Muscle layer of duodenum (tissue), 2 donors: ENCODE measurements around the gene CCDC184.
A peak's percentile ranks its signal among the peaks of the same experiment; 100 is the strongest.
"Not testable (repeated sequence)": the region's sequence is repeated elsewhere in the genome, so short reads cannot be mapped to it uniquely, and the experiment has no call there.

Source experiments
- H3K27ac ChIP-seq: one replicate; pipeline ENCODE4 v1.7.0; 2013; ENCODE audit warnings: mild to moderate bottlenecking, low read length
- H3K27me3 ChIP-seq: one replicate; pipeline ENCODE4 v1.7.0; 2013; ENCODE audit warnings: low read depth, mild to moderate bottlenecking, control low read depth, low read length
- H3K36me3 ChIP-seq, 2 donors: one replicate each; pipeline ENCODE4 v1.7.0; 2013; ENCODE audit warnings: low read length in 2 of 2, control low read depth in 1 of 2, mild to moderate bottlenecking in 1 of 2; ENCODE audit not compliant: insufficient read depth in 2 of 2, control insufficient read depth in 1 of 2
- H3K4me1 ChIP-seq, 2 donors: one replicate each; pipeline ENCODE4 v1.7.0; 2013; ENCODE audit warnings: low read length in 2 of 2, mild to moderate bottlenecking in 2 of 2, control low read depth in 1 of 2, moderate library complexity in 1 of 2; ENCODE audit not compliant: insufficient read depth in 2 of 2, control insufficient read depth in 1 of 2
- H3K4me3 ChIP-seq, 2 donors: one replicate each; pipeline ENCODE4 v1.7.0; 2013; ENCODE audit warnings: low read length in 2 of 2, low read depth in 1 of 2, mild to moderate bottlenecking in 1 of 2
- H3K9me3 ChIP-seq, 2 donors: one replicate each; pipeline ENCODE4 v1.7.0; 2013; ENCODE audit warnings: low read length in 2 of 2, control low read depth in 1 of 2, mild to moderate bottlenecking in 1 of 2; ENCODE audit not compliant: control insufficient read depth in 1 of 2
- donor health status: healthy.

Gene CCDC184

DNA sequence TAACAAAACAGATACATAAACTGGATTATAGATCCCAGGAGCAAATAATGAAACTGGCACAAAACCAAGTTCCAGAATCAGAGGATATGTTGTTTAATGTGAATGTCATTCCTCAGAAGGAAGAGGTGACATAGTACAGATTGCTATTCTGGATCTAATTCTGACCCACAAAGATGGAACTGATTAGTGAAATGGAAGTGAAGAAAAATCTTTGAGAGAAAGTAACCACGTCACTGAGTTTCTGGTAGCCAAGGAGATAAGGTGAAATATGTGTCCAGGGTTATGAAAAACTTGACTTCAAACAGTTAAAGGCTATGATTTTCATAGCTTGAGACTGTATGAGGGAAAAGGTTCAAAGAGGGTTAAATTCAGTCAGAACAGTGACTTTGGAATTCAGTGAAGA lies 11.4 kb downstream of the CCDC184 start:
- Histone ChIP-seq H3K27ac (no peak overlapping the region), H3K4me1 (no peaks in the 10 kb centered on the region), H3K27me3 (no peaks in the 10 kb centered on the region), H3K4me3 (no peak overlapping the region), H3K36me3 (no peaks in the 10 kb centered on the region), H3K9me3 (no peaks in the 10 kb centered on the region)

DNA sequence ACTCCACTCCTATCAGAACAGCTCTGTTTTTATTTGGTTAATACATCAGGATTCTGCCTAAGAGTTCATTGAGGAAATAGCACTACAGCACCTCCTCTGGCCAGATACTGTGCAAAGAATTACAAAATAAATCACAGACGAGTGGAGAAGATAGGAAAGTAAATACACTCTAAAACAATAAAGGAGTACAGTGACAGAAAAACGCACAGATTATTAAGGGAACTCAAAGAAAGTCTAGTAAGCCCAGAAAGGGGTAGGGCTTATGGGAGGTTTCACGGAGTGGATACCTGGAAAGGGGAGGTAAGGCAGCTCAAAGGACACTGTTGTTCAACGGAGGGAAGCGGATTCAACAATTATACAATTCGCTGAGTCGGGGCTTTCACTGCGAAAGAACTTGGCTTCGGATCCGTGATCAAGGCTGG lies 14.1 kb downstream of the CCDC184 start:
- Histone ChIP-seq H3K27ac (peak overlapping the region; percentile 98), H3K27me3 (no peaks in the 10 kb centered on the region), H3K4me3 (peak overlapping the region; percentile 77 to 96), H3K9me3 (peaks cover 0 to 3% of the 10 kb centered on the region in 2 donors), H3K4me1 (no peaks in the 10 kb centered on the region), H3K36me3 (no peaks in the 10 kb centered on the region)

DNA sequence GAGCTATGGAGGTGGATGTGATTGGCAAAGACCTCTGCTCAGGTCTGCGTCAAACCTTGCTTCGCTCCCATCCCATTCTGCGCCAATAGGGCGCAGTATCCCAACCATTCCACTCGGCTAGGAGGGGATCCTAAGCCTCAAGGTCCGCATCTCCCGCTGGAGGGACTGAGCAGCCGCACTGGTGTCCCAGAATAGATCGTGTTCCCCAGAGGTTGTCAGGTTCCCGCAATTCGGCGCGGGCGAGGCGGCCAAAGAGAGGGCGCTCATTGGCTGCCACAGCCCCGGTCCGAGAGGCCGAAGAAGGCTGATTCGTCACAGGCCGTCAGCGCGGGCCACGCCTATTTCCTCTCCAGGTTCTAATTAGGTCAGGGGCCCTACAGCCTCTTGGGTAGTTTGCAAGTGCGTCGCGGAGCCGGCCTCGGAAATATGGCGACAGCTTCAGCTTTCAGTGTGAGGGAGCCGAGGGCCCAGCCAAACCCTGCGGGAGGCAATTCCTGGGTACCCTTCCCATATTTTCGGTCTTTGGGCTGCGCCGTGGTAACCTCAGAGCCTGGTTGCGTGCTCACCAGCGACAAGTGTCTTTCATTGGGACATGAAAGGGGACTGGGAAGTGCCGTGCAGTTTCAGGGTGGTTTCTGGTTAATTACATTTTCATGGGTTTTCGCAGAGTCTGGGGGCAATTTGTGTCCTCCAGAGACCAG lies 14.7 kb downstream of the CCDC184 start:
- Histone ChIP-seq H3K4me3 (peak overlapping the region; percentile 77 to 96), H3K4me1 (no peaks in the 10 kb centered on the region)

GRCh38 chr12:48198672-48198971 lies 15.2 kb downstream of the CCDC184 start:
- no peaks in the 10 kb centered on the region for H3K4me1 ChIP-seq
- no peaks in the 10 kb centered on the region for H3K36me3 ChIP-seq
- peak overlapping the region; percentile 98 for H3K27ac ChIP-seq
- H3K27me3 ChIP-seq, result no peaks in the 10 kb centered on the region
- H3K4me3 ChIP-seq, result peak overlapping the region; percentile 77 to 96
- peaks cover 0 to 3% of the 10 kb centered on the region in 2 donors for H3K9me3 ChIP-seq

More for the DNA sequence above, 14.7 kb downstream of the CCDC184 start:
- Histone ChIP-seq H3K36me3 (no peaks in the 10 kb centered on the region), H3K27me3 (no peaks in the 10 kb centered on the region), H3K27ac (peak overlapping the region; percentile 98), H3K9me3 (peaks cover 0 to 3% of the 10 kb centered on the region in 2 donors)

- Histone ChIP-seq H3K27ac (peak overlapping the region; percentile 98), H3K4me1 (no peaks in the 10 kb centered on the region), H3K27me3 (no peaks in the 10 kb centered on the region), H3K36me3 (peaks cover 0 to 3% of the 10 kb centered on the region in 2 donors), H3K4me3 (peak overlapping the region; percentile 77 to 96), H3K9me3 (peaks cover 0 to 6% of the 10 kb centered on the region in 2 donors)
Observed at GRCh38 chr12:48198985-48199384, 15.5 kb downstream of the CCDC184 start.

GRCh38 chr12:48199774-48200221 lies 16.4 kb downstream of the CCDC184 start:
- H3K9me3 ChIP-seq, result peaks cover 0 to 12% of the 10 kb centered on the region in 2 donors
- H3K27ac ChIP-seq, result peak overlapping the region; percentile 98
- H3K4me1 ChIP-seq, result no peaks in the 10 kb centered on the region
- peak overlapping the region; percentile 77 to 96 for H3K4me3 ChIP-seq
- H3K36me3 ChIP-seq, result peaks cover 0 to 6% of the 10 kb centered on the region in 2 donors
- H3K27me3 ChIP-seq, result no peaks in the 10 kb centered on the region

- H3K4me1 ChIP-seq, result no peaks in the 10 kb centered on the region
- no peak overlapping the region for H3K4me3 ChIP-seq
- H3K9me3 ChIP-seq, result peaks cover 0 to 22% of the 10 kb centered on the region in 2 donors
- H3K27me3 ChIP-seq, result no peaks in the 10 kb centered on the region
- H3K36me3 ChIP-seq, result peaks cover 0 to 17% of the 10 kb centered on the region in 2 donors
- H3K27ac ChIP-seq, result no peak overlapping the region
Observed at GRCh38 chr12:48201091-48201490, 17.6 kb downstream of the CCDC184 start.

DNA sequence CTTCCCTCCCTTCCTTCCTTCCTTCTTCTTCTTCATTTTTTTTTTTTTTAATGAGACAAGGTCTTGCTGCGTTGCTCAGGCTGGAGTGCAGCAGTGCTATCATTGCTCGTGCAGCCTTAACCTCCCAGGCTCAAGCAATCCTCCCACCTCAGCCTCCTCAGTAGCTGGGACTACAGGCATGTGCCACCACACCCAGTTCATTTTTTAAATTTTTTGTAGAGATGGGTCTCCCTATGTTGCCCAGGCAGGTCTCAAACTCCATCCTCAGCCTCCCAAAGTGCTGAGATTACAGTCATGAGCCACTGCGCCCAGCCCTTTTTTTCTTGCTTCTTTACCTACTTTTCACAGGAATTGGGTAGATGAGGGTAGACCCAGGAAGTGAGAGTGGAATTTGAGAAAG lies 18.1 kb downstream of the CCDC184 start:
- no peak overlapping the region for H3K4me3 ChIP-seq
- no peak overlapping the region for H3K27ac ChIP-seq
- H3K4me1 ChIP-seq, result no peaks in the 10 kb centered on the region
- H3K27me3 ChIP-seq, result no peaks in the 10 kb centered on the region
- H3K9me3 ChIP-seq, result peaks cover 0 to 25% of the 10 kb centered on the region in 2 donors
- peaks cover 0 to 17% of the 10 kb centered on the region in 2 donors for H3K36me3 ChIP-seq

GRCh38 chr12:48202766-48203165 lies 19.3 kb downstream of the CCDC184 start:
- Histone ChIP-seq H3K4me1 (no peaks in the 10 kb centered on the region), H3K4me3 (no peak overlapping the region), H3K27ac (no peak overlapping the region), H3K27me3 (no peaks in the 10 kb centered on the region), H3K36me3 (peaks cover 0 to 17% of the 10 kb centered on the region in 2 donors), H3K9me3 (peaks cover 0 to 33% of the 10 kb centered on the region in 2 donors)

DNA sequence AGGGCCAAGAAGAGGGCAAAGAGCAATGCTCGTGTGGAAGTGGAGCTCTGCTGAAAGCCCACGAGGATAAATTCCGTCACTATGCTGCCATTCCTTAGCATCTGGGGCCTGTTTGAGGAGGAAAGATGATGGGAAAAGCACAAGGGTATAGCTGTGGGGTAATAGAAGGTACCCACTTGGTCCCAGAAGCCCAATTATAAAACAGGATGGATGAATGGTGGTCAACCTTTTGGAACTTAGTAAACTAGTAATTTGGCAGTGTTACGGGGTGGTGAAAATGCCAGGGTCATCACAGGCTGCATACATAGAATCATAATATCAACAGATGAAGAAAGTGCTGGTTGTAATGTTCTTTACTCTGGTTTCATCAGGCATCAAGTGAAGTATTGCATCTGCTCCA lies 19.7 kb downstream of the CCDC184 start, which contains the start of gene OR10AD1:
TSS of gene OR10AD1 (minus strand) at position 101 of the 400 bp plus-strand sequence. CDS start at position 101, 0 bp downstream.
- H3K9me3 ChIP-seq, result peaks cover 0 to 37% of the 10 kb centered on the region in 2 donors
- H3K4me1 ChIP-seq, result no peaks in the 10 kb centered on the region
- H3K27me3 ChIP-seq, result no peaks in the 10 kb centered on the region
- H3K4me3 ChIP-seq, result no peak within 1 kb of the TSS
- H3K27ac ChIP-seq, result no peak within 1 kb of the TSS
- peaks cover 0 to 17% of the 10 kb centered on the region in 2 donors for H3K36me3 ChIP-seq

DNA sequence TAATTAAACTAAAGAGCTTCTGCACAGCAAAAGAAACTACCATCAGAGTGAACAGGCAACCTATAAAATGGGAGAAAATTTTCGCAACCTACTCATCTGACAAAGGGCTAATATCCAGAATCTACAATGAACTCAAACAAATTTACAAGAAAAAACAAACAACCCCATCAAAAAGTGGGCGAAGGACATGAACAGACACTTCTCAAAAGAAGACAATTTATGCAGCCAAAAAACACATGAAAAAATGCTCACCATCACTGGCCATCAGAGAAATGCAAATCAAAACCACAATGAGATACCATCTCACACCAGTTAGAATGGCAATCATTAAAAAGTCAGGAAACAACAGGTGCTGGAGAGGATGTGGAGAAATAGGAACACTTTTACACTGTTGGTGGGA lies 26.1 kb downstream of the CCDC184 start:
- not testable (repeated sequence) for H3K4me1 ChIP-seq, H3K27me3 ChIP-seq, H3K27ac ChIP-seq, H3K4me3 ChIP-seq
- peaks cover 0 to 34% of the 10 kb centered on the region in 2 donors for H3K9me3 ChIP-seq
- H3K36me3 ChIP-seq, result peaks cover 0 to 14% of the 10 kb centered on the region in 2 donors

DNA sequence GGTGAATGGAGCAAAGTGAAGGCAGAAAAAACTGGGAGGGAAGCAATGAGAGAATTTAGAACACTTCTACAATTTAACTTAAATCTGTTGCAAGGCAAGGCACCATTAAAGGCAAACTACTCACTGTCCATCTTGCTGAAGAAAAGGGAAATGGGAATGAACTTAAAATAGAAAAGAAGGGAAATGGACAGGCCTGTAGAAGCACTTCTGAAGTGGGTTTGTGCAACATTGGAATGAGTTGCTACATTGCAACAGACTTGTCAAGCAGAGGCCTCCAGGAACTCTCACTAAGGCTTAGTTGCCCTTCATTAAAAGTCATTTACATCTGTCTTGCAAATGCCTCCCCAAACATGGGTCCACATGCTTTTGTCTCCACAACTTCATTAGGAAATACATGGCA lies 33.3 kb downstream of the CCDC184 start:
- no peaks in the 10 kb centered on the region for H3K27me3 ChIP-seq
- no peaks in the 10 kb centered on the region for H3K36me3 ChIP-seq
- no peaks in the 10 kb centered on the region for H3K9me3 ChIP-seq
- peaks cover 0 to 11% of the 10 kb centered on the region in 2 donors for H3K4me1 ChIP-seq
- H3K4me3 ChIP-seq, result no peak overlapping the region
- no peak overlapping the region for H3K27ac ChIP-seq
